GM13977 (cell line): ENCODE results near the gene AMD1.
A peak's percentile ranks its signal among the peaks of the same experiment; 100 is the strongest.

Experiments used
- DNase-seq: peaks from one replicate; pipeline ENCODE4 v3.0.0; 2012; ENCODE audit warnings: low spot score
- CTCF ChIP-seq: IDR thresholded peaks from 2 replicates; pipeline ENCODE4 v1.5.1; 2012; ENCODE audit warnings: mild to moderate bottlenecking, control low read depth; ENCODE audit not compliant: insufficient read depth; ENCODE audit errors: extremely low read depth, missing control alignments
- in situ Hi-C: fragments of 300-500 bp; cut with MboI; formaldehyde crosslinking; loops from one replicate; pipeline ENCODE4 v1.12.0; 2022; ENCODE audit warnings: low sequenced_read_pairs, low pct_unique_long_range_greater_than_20kb, mixed read lengths, inconsistent platforms; ENCODE audit not compliant: unreplicated experiment

The AMD1 gene

GRCh38 chr6:110876806-110877564, 2.4 kb downstream of the AMD1 start:
- TF ChIP-seq CTCF = no peak
- no peak for DNase-seq
- in situ Hi-C loops = no loop called here

GRCh38 chr6:110877569-110877968, 3.0 kb downstream of the AMD1 start:
- no peak for DNase-seq
- in situ Hi-C loops = no loop called here
- no peak for TF ChIP-seq CTCF

GRCh38 chr6:110878751-110879522, 4.4 kb downstream of the AMD1 start:
- peak; percentile 60 for TF ChIP-seq CTCF
- in situ Hi-C loops = no loop called here
- DNase-seq = no peak

GRCh38 chr6:110880651-110881050, 6.1 kb downstream of the AMD1 start:
- DNase-seq = no peak
- no peak for TF ChIP-seq CTCF
- in situ Hi-C loops = loop anchor here (10.0 kb wide), 1 partner anchor 196 kb away; no protein-coding TSS in a partner anchor

- no peak for TF ChIP-seq CTCF
- no peak for DNase-seq
- in situ Hi-C loops = loop anchor here (10.0 kb wide), 1 partner anchor 197 kb away; no protein-coding TSS in a partner anchor
Observed at GRCh38 chr6:110881546-110882273, 7.1 kb downstream of the AMD1 start.

- TF ChIP-seq CTCF = no peak
- DNase-seq = no peak
- in situ Hi-C loops = loop anchor here (10.0 kb wide), 1 partner anchor 197 kb away; no protein-coding TSS in a partner anchor
Observed at GRCh38 chr6:110882274-110882619, 7.7 kb downstream of the AMD1 start.
